RWPE1 (cell line): ENCODE data around the gene EPHB2.

Source experiments
- CTCF ChIA-PET: fragments of 350-600 bp; sonication (Branson Sonifier 250); formaldehyde crosslinking; extraction: SDS; loops from one replicate; lab custom pipeline; 2021; lab: Yijun Ruan, JAX
- POLR2A ChIA-PET: fragments of 400-600 bp; formaldehyde crosslinking; extraction: SDS; loops from one replicate; lab custom pipeline; 2020; ENCODE audit warnings: antibody characterized with exemption; ENCODE audit not compliant: low non-redundant PET; lab: Yijun Ruan, JAX
- DNase-seq: peaks from one replicate; pipeline ENCODE4 v3.0.0; 2012; ENCODE audit warnings: low spot score
- H3K27ac ChIP-seq: fragments of 450-650 bp; 2 replicates; pipeline ENCODE4 v1.5.1; 2017
- TF ChIP-seq, protein P1 (sequence below): fragments of 450-650 bp; conservative IDR thresholded peaks from 2 replicates; pipeline ENCODE4 v1.5.1; 2017; ENCODE audit warnings: low read depth, mild to moderate bottlenecking

Gene EPHB2

DNA sequence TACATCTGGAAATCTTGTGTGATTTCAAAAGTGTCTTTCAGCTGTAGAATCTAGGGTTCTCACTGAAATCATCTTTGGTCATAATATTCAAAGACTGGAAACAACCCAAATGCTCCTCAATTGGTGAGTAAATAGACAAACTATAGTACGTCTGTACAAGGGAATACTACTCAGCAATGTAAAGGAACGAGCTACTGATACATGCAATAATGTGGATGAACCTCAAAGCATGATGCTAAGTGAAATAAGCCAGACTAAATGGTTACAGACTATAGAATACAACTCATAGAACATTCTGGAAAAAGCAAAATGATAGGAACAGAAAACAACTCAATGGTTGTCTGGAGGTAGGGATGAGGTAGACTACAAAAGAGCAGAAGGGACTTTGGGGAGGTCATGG is 259.5 kb downstream of the EPHB2 start:
- no peak for DNase-seq
- CTCF ChIA-PET: interaction anchor here (0.7 kb wide), 1 partner anchor 17 kb away, joined by 4 read pairs; no protein-coding TSS in a partner anchor
- H3K27ac ChIP-seq: no peak overlapping the region
- POLR2A ChIA-PET: no interaction called here
- TF ChIP-seq, protein P1, sequence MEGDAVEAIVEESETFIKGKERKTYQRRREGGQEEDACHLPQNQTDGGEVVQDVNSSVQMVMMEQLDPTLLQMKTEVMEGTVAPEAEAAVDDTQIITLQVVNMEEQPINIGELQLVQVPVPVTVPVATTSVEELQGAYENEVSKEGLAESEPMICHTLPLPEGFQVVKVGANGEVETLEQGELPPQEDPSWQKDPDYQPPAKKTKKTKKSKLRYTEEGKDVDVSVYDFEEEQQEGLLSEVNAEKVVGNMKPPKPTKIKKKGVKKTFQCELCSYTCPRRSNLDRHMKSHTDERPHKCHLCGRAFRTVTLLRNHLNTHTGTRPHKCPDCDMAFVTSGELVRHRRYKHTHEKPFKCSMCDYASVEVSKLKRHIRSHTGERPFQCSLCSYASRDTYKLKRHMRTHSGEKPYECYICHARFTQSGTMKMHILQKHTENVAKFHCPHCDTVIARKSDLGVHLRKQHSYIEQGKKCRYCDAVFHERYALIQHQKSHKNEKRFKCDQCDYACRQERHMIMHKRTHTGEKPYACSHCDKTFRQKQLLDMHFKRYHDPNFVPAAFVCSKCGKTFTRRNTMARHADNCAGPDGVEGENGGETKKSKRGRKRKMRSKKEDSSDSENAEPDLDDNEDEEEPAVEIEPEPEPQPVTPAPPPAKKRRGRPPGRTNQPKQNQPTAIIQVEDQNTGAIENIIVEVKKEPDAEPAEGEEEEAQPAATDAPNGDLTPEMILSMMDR: no peak
